HEK293 (cell line): ENCODE data around the gene KRTAP12-3.

Experiments
- CTCF ChIA-PET: fragments of 350-600 bp; formaldehyde crosslinking; extraction: SDS; loops from one replicate; lab custom pipeline; 2021; ENCODE audit warnings: antibody characterized with exemption; lab: Yijun Ruan, JAX
- POLR2A ChIA-PET: fragments of 300-600 bp; formaldehyde crosslinking; extraction: SDS; loops from one replicate; lab custom pipeline; 2020; ENCODE audit warnings: antibody characterized with exemption, inconsistent platforms; lab: Yijun Ruan, JAX
- H3K27ac ChIP-seq: fragments of 200-500 bp; sonication (Bioruptor generic); 2 replicates; pipeline ENCODE4 v1.5.1; 2014; ENCODE audit warnings: low read depth, low read length, control low read depth, inconsistent platforms; ENCODE audit errors: extremely low read depth
- H3K36me3 ChIP-seq, 2 experiments: fragments of 200-500 bp in 1 of 2; sonication (Bioruptor generic) in 1 of 2; 1 replicate in 1 of 2; 2 replicates in 1 of 2; pipeline ENCODE4 v1.5.1; 2014 to 2017; ENCODE audit warnings: inconsistent platforms in 2 of 2, low read length in 2 of 2; ENCODE audit not compliant: control insufficient read depth in 2 of 2, insufficient read depth in 1 of 2
- H3K4me1 ChIP-seq: fragments of 200-500 bp; sonication (Bioruptor generic); 2 replicates; pipeline ENCODE4 v1.5.1; 2014; ENCODE audit warnings: mild to moderate bottlenecking, low read length, inconsistent platforms; ENCODE audit not compliant: control insufficient read depth, insufficient read depth
- H3K4me3 ChIP-seq: 2 replicates; pipeline ENCODE4 v1.5.1; 2011; ENCODE audit warnings: low read depth, mild to moderate bottlenecking, control low read depth, low read length, moderate library complexity
- H3K9me3 ChIP-seq: fragments of 200-500 bp; sonication (Bioruptor generic); 2 replicates; pipeline ENCODE4 v1.5.1; 2014; ENCODE audit warnings: low read depth, low read length, inconsistent platforms; ENCODE audit not compliant: control insufficient read depth, insufficient read depth
- BCL11A ChIP-seq: fragments of 450-650 bp; formaldehyde crosslinking; IDR thresholded peaks from 2 replicates; pipeline ENCODE4 v1.5.1; 2016; ENCODE audit warnings: low read depth, missing biosample characterization, missing genetic modification characterization
- HOXA7 ChIP-seq: sonication (generic); formaldehyde crosslinking; IDR thresholded peaks from 2 replicates; pipeline ENCODE4 v1.8.1; 2022; ENCODE audit warnings: missing genetic modification reagents, borderline replicate concordance
- KLF16 ChIP-seq: fragments of 450-650 bp; formaldehyde crosslinking; IDR thresholded peaks from 2 replicates; pipeline ENCODE4 v1.5.1; 2017; ENCODE audit warnings: missing biosample characterization, missing genetic modification characterization
- ZBTB17 ChIP-seq: fragments of 450-650 bp; formaldehyde crosslinking; IDR thresholded peaks from 2 replicates; pipeline ENCODE4 v1.5.1; 2016; ENCODE audit warnings: missing biosample characterization, missing genetic modification characterization
- ZBTB48 ChIP-seq: fragments of 450-650 bp; formaldehyde crosslinking; IDR thresholded peaks from 2 replicates; pipeline ENCODE4 v1.5.1; 2016; ENCODE audit warnings: missing biosample characterization, missing genetic modification characterization
- ZBTB7A ChIP-seq: fragments of 450-650 bp; formaldehyde crosslinking; IDR thresholded peaks from 2 replicates; pipeline ENCODE4 v1.5.1; 2016; ENCODE audit warnings: low read depth, missing biosample characterization, missing genetic modification characterization
- ZNF202 ChIP-seq: fragments of 450-650 bp; formaldehyde crosslinking; IDR thresholded peaks from 2 replicates; pipeline ENCODE4 v1.5.1; 2016; ENCODE audit warnings: missing biosample characterization, missing genetic modification characterization, borderline replicate concordance
- ZNF211 ChIP-seq: fragments of 450-650 bp; formaldehyde crosslinking; IDR thresholded peaks from 2 replicates; pipeline ENCODE4 v1.5.1; 2016; ENCODE audit warnings: low read depth, missing biosample characterization, missing genetic modification characterization
- ZNF426 ChIP-seq: fragments of 450-650 bp; formaldehyde crosslinking; IDR thresholded peaks from 2 replicates; pipeline ENCODE4 v1.5.1; 2017; ENCODE audit warnings: missing biosample characterization, missing genetic modification characterization, mild to moderate bottlenecking, inconsistent platforms, moderate library complexity
- ZNF473 ChIP-seq: fragments of 450-650 bp; formaldehyde crosslinking; IDR thresholded peaks from 2 replicates; pipeline ENCODE4 v1.5.1; 2017; ENCODE audit warnings: missing biosample characterization, missing genetic modification characterization
- ZNF514 ChIP-seq: fragments of 450-650 bp; formaldehyde crosslinking; IDR thresholded peaks from 2 replicates; pipeline ENCODE4 v1.5.1; 2016; ENCODE audit warnings: missing biosample characterization, missing genetic modification characterization
- ZNF521 ChIP-seq: fragments of 450-650 bp; formaldehyde crosslinking; IDR thresholded peaks from 2 replicates; pipeline ENCODE4 v1.5.1; 2017; ENCODE audit warnings: missing biosample characterization, mild to moderate bottlenecking, missing genetic modification characterization
- ZNF558 ChIP-seq: fragments of 450-650 bp; formaldehyde crosslinking; IDR thresholded peaks from 2 replicates; pipeline ENCODE4 v1.5.1; 2016; ENCODE audit warnings: missing biosample characterization, missing genetic modification characterization
- ZNF610 ChIP-seq: fragments of 450-650 bp; formaldehyde crosslinking; IDR thresholded peaks from 2 replicates; pipeline ENCODE4 v1.5.1; 2016; ENCODE audit warnings: missing biosample characterization, missing genetic modification characterization, borderline replicate concordance
- ZNF654 ChIP-seq: fragments of 450-650 bp; formaldehyde crosslinking; IDR thresholded peaks from 2 replicates; pipeline ENCODE4 v1.5.1; 2016; ENCODE audit warnings: low read depth, missing biosample characterization, missing genetic modification characterization
- ZNF670 ChIP-seq: fragments of 450-650 bp; formaldehyde crosslinking; IDR thresholded peaks from 2 replicates; pipeline ENCODE4 v1.5.1; 2016; ENCODE audit warnings: missing biosample characterization, missing genetic modification characterization, low read depth
- ZNF701 ChIP-seq: fragments of 450-650 bp; formaldehyde crosslinking; IDR thresholded peaks from 2 replicates; pipeline ENCODE4 v1.5.1; 2016; ENCODE audit warnings: missing biosample characterization, missing genetic modification characterization
- ZNF792 ChIP-seq: fragments of 450-650 bp; formaldehyde crosslinking; IDR thresholded peaks from 2 replicates; pipeline ENCODE4 v1.5.1; 2016; ENCODE audit warnings: missing biosample characterization, missing genetic modification characterization
- TF ChIP-seq, protein P1 (sequence below): fragments of 450-650 bp; formaldehyde crosslinking; IDR thresholded peaks from 2 replicates; pipeline ENCODE4 v1.5.1; 2017; ENCODE audit warnings: missing biosample characterization, missing genetic modification characterization
- TF ChIP-seq, protein P2 (sequence below): fragments of 450-650 bp; formaldehyde crosslinking; IDR thresholded peaks from 2 replicates; pipeline ENCODE4 v1.5.1; 2016; ENCODE audit warnings: missing biosample characterization, missing genetic modification characterization, borderline replicate concordance
- TF ChIP-seq, protein P3 (sequence below): fragments of 450-650 bp; formaldehyde crosslinking; IDR thresholded peaks from 2 replicates; pipeline ENCODE4 v1.5.1; 2016; ENCODE audit warnings: missing biosample characterization, missing genetic modification characterization
- TF ChIP-seq, protein P4 (sequence below): fragments of 450-650 bp; formaldehyde crosslinking; IDR thresholded peaks from 2 replicates; pipeline ENCODE4; 2016; ENCODE audit warnings: missing biosample characterization, missing genetic modification characterization
- TF ChIP-seq, protein P5 (sequence below): fragments of 450-650 bp; formaldehyde crosslinking; IDR thresholded peaks from 2 replicates; pipeline ENCODE4 v1.5.1; 2016; ENCODE audit warnings: missing biosample characterization, missing genetic modification characterization
- TF ChIP-seq, protein P6 (sequence below): fragments of 450-650 bp; formaldehyde crosslinking; IDR thresholded peaks from 2 replicates; pipeline ENCODE4 v1.5.1; 2017; ENCODE audit warnings: missing biosample characterization, mild to moderate bottlenecking, missing genetic modification characterization, moderate library complexity

Gene KRTAP12-3

DNA sequence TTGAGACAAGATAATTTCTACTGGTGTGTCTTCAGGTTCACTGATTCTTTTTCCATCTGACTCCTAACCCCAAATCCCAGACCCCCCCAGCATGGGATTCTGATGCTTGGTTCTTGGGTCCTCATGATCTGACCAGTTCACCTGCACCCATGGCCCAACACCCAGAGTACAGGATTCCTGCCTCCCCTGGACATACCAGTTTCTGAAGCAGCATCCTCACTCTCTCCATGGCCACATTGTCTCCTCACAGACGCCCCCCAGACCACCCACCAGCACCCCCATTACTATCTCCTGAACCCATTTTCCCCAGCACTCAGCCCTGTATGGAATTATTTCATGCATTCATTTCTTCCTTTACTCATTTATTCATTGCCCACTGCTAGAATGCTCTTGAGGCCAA is 864 bp upstream of the KRTAP12-3 start (continued):
- TF ChIP-seq, protein P1, sequence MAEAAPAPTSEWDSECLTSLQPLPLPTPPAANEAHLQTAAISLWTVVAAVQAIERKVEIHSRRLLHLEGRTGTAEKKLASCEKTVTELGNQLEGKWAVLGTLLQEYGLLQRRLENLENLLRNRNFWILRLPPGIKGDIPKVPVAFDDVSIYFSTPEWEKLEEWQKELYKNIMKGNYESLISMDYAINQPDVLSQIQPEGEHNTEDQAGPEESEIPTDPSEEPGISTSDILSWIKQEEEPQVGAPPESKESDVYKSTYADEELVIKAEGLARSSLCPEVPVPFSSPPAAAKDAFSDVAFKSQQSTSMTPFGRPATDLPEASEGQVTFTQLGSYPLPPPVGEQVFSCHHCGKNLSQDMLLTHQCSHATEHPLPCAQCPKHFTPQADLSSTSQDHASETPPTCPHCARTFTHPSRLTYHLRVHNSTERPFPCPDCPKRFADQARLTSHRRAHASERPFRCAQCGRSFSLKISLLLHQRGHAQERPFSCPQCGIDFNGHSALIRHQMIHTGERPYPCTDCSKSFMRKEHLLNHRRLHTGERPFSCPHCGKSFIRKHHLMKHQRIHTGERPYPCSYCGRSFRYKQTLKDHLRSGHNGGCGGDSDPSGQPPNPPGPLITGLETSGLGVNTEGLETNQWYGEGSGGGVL (tag by site-specific recombination), result no peak
- TF ChIP-seq ZNF426 (tag by site-specific recombination) (no peak), ZNF514 (tag by site-specific recombination) (no peak), ZNF670 (tag by site-specific recombination) (no peak), BCL11A (tag by site-specific recombination) (no peak)
- TF ChIP-seq, protein P2, sequence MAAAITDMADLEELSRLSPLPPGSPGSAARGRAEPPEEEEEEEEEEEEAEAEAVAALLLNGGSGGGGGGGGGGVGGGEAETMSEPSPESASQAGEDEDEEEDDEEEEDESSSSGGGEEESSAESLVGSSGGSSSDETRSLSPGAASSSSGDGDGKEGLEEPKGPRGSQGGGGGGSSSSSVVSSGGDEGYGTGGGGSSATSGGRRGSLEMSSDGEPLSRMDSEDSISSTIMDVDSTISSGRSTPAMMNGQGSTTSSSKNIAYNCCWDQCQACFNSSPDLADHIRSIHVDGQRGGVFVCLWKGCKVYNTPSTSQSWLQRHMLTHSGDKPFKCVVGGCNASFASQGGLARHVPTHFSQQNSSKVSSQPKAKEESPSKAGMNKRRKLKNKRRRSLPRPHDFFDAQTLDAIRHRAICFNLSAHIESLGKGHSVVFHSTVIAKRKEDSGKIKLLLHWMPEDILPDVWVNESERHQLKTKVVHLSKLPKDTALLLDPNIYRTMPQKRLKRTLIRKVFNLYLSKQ, result no peak

DNA sequence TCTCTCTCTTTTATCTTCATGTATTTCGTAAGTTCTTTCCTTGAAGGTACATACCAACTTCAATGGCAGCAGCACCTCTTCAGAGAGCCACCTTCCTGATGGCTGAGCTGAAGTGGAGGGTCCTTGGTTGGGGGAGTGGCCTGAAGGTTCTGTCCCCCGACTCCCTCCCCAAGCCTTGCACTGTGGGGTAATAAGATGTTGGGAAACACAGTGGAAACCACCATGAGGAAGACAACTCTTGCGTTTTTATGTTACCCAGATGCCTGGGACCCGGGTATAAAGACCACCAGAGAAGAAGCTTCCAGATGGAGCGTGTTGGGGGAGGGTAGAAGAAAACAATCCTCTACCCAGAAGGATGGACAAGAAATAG is 794 bp downstream of the KRTAP12-3 start:
- Histone ChIP-seq H3K4me3 (no peak overlapping the region), H3K36me3 (no peaks in the 10 kb centered on the region), H3K9me3 (no peaks in the 10 kb centered on the region), H3K4me1 (no peaks in the 10 kb centered on the region), H3K27ac (no peak overlapping the region)
- ChIA-PET POLR2A (no interaction called here), CTCF (no interaction called here)
- TF ChIP-seq, protein P3, sequence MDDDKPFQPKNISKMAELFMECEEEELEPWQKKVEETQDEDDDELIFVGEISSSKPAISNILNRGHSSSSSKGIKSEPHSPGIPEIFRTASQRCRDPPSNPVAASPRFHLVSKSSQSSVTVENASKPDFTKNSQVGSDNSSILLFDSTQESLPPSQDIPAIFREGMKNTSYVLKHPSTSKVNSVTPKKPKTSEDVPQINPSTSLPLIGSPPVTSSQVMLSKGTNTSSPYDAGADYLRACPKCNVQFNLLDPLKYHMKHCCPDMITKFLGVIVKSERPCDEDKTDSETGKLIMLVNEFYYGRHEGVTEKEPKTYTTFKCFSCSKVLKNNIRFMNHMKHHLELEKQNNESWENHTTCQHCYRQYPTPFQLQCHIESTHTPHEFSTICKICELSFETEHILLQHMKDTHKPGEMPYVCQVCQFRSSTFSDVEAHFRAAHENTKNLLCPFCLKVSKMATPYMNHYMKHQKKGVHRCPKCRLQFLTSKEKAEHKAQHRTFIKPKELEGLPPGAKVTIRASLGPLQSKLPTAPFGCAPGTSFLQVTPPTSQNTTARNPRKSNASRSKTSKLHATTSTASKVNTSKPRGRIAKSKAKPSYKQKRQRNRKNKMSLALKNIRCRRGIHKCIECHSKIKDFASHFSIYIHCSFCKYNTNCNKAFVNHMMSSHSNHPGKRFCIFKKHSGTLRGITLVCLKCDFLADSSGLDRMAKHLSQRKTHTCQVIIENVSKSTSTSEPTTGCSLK (tag by site-specific recombination), result no peak
- TF ChIP-seq ZBTB17 (no peak), ZNF521 (tag by site-specific recombination) (no peak), ZNF792 (no peak), ZNF610 (tag by site-specific recombination) (no peak), ZNF558 (no peak), HOXA7 (CRISPR knock-in tag) (no peak), KLF16 (tag by site-specific recombination) (no peak), ZNF426 (tag by site-specific recombination) (no peak), ZBTB48 (tag by site-specific recombination) (no peak), ZNF473 (no peak), ZNF654 (no peak), ZBTB7A (no peak), ZNF202 (tag by site-specific recombination) (no peak), ZNF211 (no peak), ZNF701 (tag by site-specific recombination) (no peak)
- TF ChIP-seq, protein P1 (tag by site-specific recombination), result no peak
- TF ChIP-seq, protein P4, sequence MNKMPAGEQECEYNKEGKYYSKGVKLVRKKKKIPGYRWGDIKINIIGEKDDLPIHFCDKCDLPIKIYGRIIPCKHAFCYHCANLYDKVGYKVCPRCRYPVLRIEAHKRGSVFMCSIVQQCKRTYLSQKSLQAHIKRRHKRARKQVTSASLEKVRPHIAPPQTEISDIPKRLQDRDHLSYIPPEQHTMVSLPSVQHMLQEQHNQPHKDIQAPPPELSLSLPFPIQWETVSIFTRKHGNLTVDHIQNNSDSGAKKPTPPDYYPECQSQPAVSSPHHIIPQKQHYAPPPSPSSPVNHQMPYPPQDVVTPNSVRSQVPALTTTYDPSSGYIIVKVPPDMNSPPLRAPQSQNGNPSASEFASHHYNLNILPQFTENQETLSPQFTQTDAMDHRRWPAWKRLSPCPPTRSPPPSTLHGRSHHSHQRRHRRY (tag by site-specific recombination), result no peak
- TF ChIP-seq, protein P5, sequence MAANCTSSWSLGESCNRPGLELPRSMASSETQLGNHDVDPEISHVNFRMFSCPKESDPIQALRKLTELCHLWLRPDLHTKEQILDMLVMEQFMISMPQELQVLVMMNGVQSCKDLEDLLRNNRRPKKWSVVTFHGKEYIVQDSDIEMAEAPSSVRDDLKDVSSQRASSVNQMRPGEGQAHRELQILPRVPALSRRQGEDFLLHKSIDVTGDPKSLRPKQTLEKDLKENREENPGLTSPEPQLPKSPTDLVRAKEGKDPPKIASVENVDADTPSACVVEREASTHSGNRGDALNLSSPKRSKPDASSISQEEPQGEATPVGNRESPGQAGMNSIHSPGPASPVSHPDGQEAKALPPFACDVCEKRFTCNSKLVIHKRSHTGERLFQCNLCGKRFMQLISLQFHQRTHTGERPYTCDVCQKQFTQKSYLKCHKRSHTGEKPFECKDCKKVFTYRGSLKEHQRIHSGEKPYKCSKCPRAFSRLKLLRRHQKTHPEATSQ (tag by site-specific recombination), result no peak
- TF ChIP-seq, protein P6, sequence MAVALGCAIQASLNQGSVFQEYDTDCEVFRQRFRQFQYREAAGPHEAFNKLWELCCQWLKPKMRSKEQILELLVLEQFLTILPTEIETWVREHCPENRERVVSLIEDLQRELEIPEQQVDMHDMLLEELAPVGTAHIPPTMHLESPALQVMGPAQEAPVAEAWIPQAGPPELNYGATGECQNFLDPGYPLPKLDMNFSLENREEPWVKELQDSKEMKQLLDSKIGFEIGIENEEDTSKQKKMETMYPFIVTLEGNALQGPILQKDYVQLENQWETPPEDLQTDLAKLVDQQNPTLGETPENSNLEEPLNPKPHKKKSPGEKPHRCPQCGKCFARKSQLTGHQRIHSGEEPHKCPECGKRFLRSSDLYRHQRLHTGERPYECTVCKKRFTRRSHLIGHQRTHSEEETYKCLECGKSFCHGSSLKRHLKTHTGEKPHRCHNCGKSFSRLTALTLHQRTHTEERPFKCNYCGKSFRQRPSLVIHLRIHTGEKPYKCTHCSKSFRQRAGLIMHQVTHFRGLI, result no peak
